NCI-H510A (cell line): Measurements from ENCODE around the gene LAMC3.

Source experiments
- DNase-seq: peaks from one replicate; lab custom pipeline; 2025; lab: John Stamatoyannopoulos, UW

The LAMC3 gene

DNA sequence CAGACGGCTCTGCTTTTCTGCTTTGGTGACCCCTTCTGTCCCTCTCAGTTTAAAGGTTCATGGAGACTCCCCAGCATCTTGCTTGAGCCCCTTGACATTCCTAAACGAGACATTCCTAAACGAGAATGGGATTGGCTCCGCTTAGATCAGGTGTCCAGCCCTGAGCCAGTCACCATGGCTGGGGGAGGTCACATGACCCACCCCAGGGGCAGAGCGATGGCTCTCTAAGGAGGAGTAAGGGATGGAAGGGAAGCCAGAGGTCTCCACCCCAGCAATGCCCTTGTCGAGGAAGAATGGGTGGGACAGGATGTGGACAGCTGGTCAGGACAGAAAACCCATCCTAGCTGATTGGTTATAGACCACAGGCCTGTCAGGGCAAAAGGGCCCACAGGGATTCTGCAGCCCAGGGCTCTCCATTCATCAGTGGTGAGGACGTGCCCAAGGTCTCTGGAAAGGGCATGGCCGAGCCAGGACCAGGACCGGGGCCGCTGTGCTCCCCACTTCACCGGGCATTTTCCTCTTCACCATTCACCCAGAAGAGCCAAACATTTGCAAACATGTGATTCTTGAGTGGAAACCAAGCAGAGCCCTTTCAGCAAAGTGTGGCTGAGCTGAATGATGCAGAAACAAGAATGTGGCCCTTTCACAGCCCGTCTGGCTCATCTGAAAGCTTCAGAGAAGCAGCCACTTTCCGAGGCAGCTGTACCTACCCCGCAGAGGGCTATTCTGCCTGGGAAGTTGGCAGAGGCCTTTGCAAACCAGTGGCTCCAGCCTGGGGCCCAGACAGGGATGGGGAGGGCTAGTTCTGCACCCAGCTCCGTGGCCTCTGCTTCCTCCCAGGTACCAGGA, 67.6 kb downstream of the LAMC3 start:
- no peak for DNase-seq

GRCh38 chr9:131078427-131079366, 69.7 kb downstream of the LAMC3 start:
- no peak for DNase-seq

- no peak for DNase-seq
Observed at GRCh38 chr9:131080589-131080988, 71.6 kb downstream of the LAMC3 start.

DNA sequence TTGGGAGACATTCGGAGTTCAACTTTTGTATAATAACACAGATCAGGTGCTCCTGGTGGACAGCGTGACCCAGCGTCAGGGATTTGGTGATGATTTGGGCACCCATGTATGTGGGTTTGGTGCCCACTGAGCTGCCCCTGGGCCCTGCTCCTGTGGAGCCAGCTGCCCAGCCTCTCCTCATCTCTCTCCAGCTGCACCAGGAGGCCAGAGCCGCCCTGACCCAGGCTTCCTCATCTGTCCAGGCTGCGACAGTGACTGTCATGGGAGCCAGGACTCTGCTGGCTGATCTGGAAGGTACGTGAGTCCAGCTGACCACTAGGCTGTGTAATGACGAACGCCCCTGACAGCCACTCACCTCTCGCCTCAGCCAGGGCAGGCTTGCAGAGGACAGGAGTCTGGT, 72.9 kb downstream of the LAMC3 start:
- no peak for DNase-seq

- DNase-seq, result no peak
Observed at GRCh38 chr9:131082774-131083512, 74.0 kb downstream of the LAMC3 start.

DNA sequence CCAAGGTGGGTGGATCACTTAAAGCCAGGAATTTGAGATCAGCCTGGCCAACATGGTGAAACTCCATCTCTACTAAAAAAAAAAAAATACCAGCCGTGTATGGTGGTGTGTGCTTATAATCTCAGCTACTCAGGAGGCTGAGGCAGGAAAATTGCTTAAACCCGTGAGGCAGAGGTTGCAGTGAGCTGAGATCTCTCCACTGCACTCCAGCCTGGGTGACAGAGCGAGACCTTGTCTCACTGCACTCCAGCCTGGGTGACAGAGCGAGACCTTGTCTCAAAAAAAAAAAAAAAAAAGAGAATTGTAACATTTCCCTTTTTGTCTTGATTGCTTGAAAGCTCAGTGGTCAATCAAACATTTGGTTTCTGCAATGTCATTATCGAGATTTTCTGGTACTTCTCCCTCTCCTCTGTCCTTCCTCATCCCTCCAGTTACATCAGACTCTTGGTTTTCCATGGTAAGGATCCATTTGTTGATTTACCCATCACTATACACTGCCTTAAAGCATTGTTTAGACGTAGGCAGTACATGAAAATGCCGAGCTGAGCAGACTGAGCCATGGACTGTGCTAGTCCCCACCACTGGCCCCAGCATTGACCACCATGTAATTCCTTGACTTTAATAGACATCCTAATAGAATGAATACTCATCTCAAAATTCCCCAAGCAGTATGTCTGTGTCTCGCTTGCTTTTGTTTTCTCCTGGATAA, 75.8 kb downstream of the LAMC3 start:
- DNase-seq, result no peak

- no peak for DNase-seq
Observed at GRCh38 chr9:131085370-131086122, 76.6 kb downstream of the LAMC3 start.

- DNase-seq, result no peak
Observed at GRCh38 chr9:131087354-131087893, 78.5 kb downstream of the LAMC3 start.

DNA sequence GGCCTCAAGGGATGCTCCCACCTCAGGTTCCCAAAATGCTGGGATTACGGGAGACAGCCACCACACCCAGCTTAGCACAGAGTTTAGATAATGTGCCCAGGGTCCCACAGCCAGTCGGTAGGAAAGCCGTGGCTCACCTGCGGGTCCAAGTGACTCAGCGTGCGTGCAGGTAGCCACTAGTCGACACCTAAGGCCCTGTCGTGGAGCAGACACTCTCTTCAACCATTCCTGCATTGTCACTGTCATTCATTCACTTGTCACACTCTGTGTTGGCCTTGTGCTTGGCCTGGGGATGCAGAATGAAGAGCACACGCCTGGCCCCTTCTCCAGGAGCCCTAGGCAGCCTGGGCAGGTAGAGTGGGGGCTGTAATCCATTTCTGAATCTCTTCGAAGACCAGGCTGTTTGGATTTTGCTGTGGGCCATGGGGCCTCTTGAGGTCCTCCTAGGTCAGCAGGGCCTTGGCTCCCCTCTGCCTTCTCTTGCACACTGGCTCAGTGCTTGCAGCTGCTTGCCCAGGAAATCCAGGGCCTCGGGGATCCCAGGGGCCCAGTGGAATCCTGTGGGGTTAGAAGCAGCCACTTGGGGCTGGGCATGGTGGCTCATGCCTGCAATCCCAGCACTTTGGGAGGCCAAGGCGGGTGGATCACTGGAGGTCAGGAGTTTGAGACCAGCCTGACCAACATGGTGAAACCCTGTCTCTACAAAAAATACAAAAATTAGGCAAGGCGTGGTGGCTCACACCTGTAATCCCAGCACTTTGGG, 81.2 kb downstream of the LAMC3 start:
- no peak for DNase-seq

- DNase-seq, result no peak
Observed at GRCh38 chr9:131091352-131091992, 82.5 kb downstream of the LAMC3 start.

DNA sequence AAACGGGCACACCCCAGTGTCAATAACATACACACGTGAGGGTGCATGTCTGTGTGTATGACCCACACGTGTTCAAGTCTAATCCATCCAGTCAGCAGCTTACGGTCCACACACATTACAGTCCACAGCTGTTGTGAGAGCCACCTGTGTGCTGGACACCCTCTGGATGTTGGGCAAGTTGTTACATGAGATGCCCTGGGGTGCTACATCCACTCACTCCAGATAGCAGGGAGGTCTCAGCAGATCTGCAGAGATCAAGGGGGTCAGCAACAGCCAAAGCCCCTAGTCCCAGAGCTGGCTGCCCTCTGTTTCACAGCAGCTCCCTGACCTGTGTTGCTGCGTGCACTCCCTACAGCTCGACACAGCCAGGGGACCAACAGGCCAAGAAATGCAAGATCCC, 83.1 kb downstream of the LAMC3 start:
- DNase-seq, result no peak

- no peak for DNase-seq
Observed at GRCh38 chr9:131092548-131093440, 83.8 kb downstream of the LAMC3 start.

DNA sequence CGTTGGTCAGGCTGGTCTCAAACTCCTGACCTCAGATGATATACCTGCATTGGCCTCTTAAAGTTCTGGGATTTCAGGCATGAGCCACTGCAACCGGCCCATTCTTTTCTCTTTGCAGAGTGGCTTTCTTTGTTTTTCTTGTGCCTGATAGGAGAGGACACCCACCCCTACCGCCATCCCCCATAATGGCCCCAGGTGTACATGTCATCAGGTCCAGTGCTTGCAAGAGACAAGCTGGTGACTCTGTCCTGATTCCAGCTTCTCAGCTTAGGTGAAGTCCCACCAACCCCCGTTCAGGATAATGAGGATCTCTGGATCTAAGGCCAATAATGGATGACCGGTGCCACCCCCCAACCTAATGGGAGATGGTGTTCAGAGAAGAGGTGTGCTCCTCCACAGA, 85.0 kb downstream of the LAMC3 start:
- no peak for DNase-seq

GRCh38 chr9:131094622-131095021, 85.6 kb downstream of the LAMC3 start:
- DNase-seq, result no peak

DNA sequence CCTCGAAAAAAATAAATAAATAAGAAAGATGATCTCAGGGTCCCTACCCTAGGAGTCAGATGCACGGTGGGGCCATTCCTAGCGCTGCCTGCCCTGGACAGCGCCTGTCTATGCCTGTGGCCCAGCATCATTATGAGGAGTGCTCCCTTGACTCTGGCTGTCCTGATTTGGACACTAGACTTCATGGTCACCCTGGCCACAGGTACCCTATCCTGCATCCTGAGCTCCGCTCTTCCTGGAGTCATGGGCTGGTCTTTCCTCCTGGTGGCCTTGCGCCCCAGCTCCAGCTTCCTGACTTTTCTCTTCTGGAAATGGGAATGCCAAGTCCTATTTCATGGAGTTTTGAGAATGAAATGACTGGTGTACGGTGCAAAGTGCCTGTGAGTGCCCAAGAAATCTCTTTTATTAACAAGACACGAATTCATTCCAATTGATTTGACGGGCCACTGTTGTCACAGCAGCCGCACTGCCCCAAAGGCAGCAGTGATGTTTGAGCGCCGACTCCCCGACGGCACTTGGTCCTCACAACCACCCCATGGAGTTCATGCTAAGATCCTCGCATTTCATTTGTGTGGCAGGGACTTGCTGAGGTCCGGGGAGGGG, 86.8 kb downstream of the LAMC3 start:
- no peak for DNase-seq

DNA sequence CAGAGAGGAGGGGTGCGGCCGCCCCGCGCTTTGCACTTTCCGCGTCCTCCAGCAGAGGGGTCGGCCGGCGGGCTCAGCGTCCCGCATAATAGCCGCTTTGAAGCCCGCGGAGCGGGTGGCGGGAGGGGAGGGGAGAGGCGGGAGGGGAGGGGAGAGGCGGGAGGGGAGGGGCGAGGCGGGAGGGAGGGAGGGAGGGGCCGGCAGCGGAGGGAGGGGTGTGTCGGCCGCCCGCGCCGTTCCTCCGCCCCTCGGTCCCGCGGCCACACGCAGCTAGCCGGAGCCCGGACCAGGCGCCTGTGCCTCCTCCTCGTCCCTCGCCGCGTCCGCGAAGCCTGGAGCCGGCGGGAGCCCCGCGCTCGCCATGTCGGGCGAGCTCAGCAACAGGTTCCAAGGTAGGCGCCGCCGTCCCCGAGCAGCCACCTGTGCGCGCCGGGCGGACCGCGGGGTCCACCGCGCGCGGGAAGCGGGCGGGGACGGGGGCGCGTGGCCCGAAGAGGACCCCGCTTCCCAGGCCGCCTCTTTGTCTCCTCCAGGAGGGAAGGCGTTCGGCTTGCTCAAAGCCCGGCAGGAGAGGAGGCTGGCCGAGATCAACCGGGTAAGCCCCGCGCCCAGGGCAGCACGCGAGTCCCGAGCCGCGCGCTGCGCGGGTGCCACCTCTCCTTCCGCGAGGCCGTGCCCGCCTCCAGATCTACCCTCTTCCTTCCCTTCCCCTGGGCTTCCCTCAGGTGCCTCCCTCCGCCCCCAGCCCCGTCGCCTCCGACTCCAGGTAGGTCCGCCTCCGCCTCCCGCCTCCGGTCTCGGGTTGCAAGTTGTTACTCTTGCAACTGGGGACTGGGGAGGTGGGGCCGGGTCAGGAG, 87.5 kb downstream of the LAMC3 start, which contains the start of gene AIF1L:
TSS of gene AIF1L (plus strand) at position 263 of the 857 bp plus-strand sequence. CDS start at position 362, 99 bp downstream.
- peak; percentile 94 for DNase-seq
